WTC11 (cell line): ENCODE results near the gene COL6A5. TPM values are rescaled to one million over a fixed set of nuclear protein-coding genes. Genes with fewer than 3 reads are reported as not detected.

Experiments used
- ATAC-seq: fragments of 200-7000 bp; cut with Tn5 transposase; 2 replicates; pipeline ENCODE4 v1.10.0; 2021; ENCODE audit warnings: mild to moderate bottlenecking, moderate library complexity
- CTCF ChIA-PET: fragments of 300-600 bp; sonication (Branson Sonifier 250); formaldehyde crosslinking; loops from one replicate; lab custom pipeline; 2021; ENCODE audit warnings: antibody characterized with exemption; lab: Charles Lee
- POLR2A ChIA-PET: fragments of 350-600 bp; sonication (Branson Sonifier 250); formaldehyde crosslinking; loops from one replicate; lab custom pipeline; 2021; ENCODE audit warnings: antibody characterized with exemption; lab: Charles Lee
- DNase-seq: peaks from one replicate; pipeline ENCODE4 v3.0.0; 2021; ENCODE audit warnings: low spot score
- H3K27ac Mint-ChIP-seq: 2 replicates; pipeline ENCODE4 v1.8.0; 2021; ENCODE audit warnings: mixed read lengths
- H3K27me3 Mint-ChIP-seq: 2 replicates; pipeline ENCODE4 v1.8.0; 2021; ENCODE audit warnings: low read depth, mild to moderate bottlenecking, moderate library complexity, mixed read lengths
- H3K36me3 Mint-ChIP-seq: 2 replicates; pipeline ENCODE4 v1.8.0; 2021; ENCODE audit warnings: mixed read lengths
- H3K4me1 Mint-ChIP-seq: 2 replicates; pipeline ENCODE4 v1.8.0; 2022; ENCODE audit warnings: mixed read lengths
- H3K4me3 Mint-ChIP-seq: 2 replicates; pipeline ENCODE4 v1.8.0; 2021; ENCODE audit warnings: mild to moderate bottlenecking, moderate library complexity, mixed read lengths
- H3K9me3 Mint-ChIP-seq: 2 replicates; pipeline ENCODE4 v1.8.0; 2021; ENCODE audit warnings: mixed read lengths
- CBFB ChIP-seq: sonication (generic); formaldehyde crosslinking; IDR thresholded peaks from 2 replicates; pipeline ENCODE4 v1.8.1; 2022; ENCODE audit warnings: mild to moderate bottlenecking, low read depth, missing genetic modification reagents
- EMX1 ChIP-seq: fragments of 250-450 bp; sonication (Bioruptor Pico); IDR thresholded peaks from 2 replicates; pipeline ENCODE4 v1.8.0; 2021; ENCODE audit warnings: mild to moderate bottlenecking
- FOXK1 ChIP-seq: sonication (generic); formaldehyde crosslinking; IDR thresholded peaks from 2 replicates; pipeline ENCODE4 v1.8.0; 2022; ENCODE audit warnings: mild to moderate bottlenecking, moderate library complexity, missing genetic modification reagents
- FOXP1 ChIP-seq: sonication (generic); formaldehyde crosslinking; IDR thresholded peaks from 2 replicates; pipeline ENCODE4 v1.8.0; 2022; ENCODE audit warnings: missing genetic modification reagents, mild to moderate bottlenecking, moderate library complexity, borderline replicate concordance
- GABPB1 ChIP-seq: sonication (generic); formaldehyde crosslinking; IDR thresholded peaks from 2 replicates; pipeline ENCODE4 v1.8.1; 2023; ENCODE audit warnings: mild to moderate bottlenecking, missing genetic modification reagents
- GRHL2 ChIP-seq: fragments of 250-450 bp; sonication (Bioruptor Pico); IDR thresholded peaks from 2 replicates; pipeline ENCODE4 v1.8.0; 2022; ENCODE audit warnings: mild to moderate bottlenecking, moderate library complexity; ENCODE audit not compliant: insufficient replicate concordance, severe bottlenecking
- GTF2I ChIP-seq: fragments of 250-450 bp; sonication (Bioruptor Pico); conservative IDR thresholded peaks from 2 replicates; pipeline ENCODE4 v1.4.0; 2021; ENCODE audit warnings: mild to moderate bottlenecking
- HMGA2 ChIP-seq: fragments of 250-450 bp; sonication (Bioruptor Pico); IDR thresholded peaks from 2 replicates; pipeline ENCODE4 v1.4.0; 2021; ENCODE audit warnings: mild to moderate bottlenecking, moderate library complexity
- IRF2 ChIP-seq: sonication (generic); formaldehyde crosslinking; IDR thresholded peaks from 2 replicates; pipeline ENCODE4 v1.8.0; 2022; ENCODE audit warnings: low read depth, missing genetic modification reagents, borderline replicate concordance
- JAZF1 ChIP-seq: fragments of 250-450 bp; sonication (Bioruptor Pico); IDR thresholded peaks from 2 replicates; pipeline ENCODE4 v1.9.0; 2021; ENCODE audit warnings: moderate library complexity, mild to moderate bottlenecking, inconsistent platforms
- MXD4 ChIP-seq: fragments of 250-450 bp; sonication (Bioruptor Pico); IDR thresholded peaks from 2 replicates; pipeline ENCODE4 v1.8.0; 2021; ENCODE audit warnings: mild to moderate bottlenecking, moderate library complexity, borderline replicate concordance
- NFYB ChIP-seq: sonication (generic); formaldehyde crosslinking; conservative IDR thresholded peaks from 2 replicates; pipeline ENCODE4 v1.8.0; 2022; ENCODE audit warnings: low read depth, missing genetic modification reagents
- TEAD4 ChIP-seq: sonication (generic); formaldehyde crosslinking; IDR thresholded peaks from 2 replicates; pipeline ENCODE4 v1.8.0; 2022; ENCODE audit warnings: mild to moderate bottlenecking, missing genetic modification reagents
- TP53 ChIP-seq: sonication (generic); formaldehyde crosslinking; IDR thresholded peaks from 2 replicates; pipeline ENCODE4 v1.8.1; 2023; ENCODE audit warnings: mild to moderate bottlenecking, missing genetic modification reagents
- ZNF121 ChIP-seq: sonication (generic); formaldehyde crosslinking; IDR thresholded peaks from 2 replicates; pipeline ENCODE4 v1.8.0; 2023; ENCODE audit warnings: missing genetic modification reagents
- ZNF138 ChIP-seq: sonication (generic); formaldehyde crosslinking; conservative IDR thresholded peaks from 2 replicates; pipeline ENCODE4 v1.8.1; 2022; ENCODE audit warnings: mild to moderate bottlenecking, moderate library complexity, missing genetic modification reagents
- ZNF263 ChIP-seq: sonication (generic); formaldehyde crosslinking; IDR thresholded peaks from 2 replicates; pipeline ENCODE4 v1.8.1; 2022; ENCODE audit warnings: low read depth, mild to moderate bottlenecking, moderate library complexity, missing genetic modification reagents
- ZNF416 ChIP-seq: fragments of 250-450 bp; sonication (Bioruptor Pico); IDR thresholded peaks from 2 replicates; pipeline ENCODE4 v1.9.0; 2021; ENCODE audit warnings: mild to moderate bottlenecking, inconsistent platforms
- total RNA-seq: library from RNA; stranded (reverse); gene quantifications from 3 replicates; pipeline ENCODE4 v1.2.3, GENCODE V29; 2021
- TF ChIP-seq, protein P1 (sequence below): sonication (generic); formaldehyde crosslinking; conservative IDR thresholded peaks from 2 replicates; pipeline ENCODE4 v1.8.1; 2022; ENCODE audit warnings: mild to moderate bottlenecking, missing genetic modification reagents
- TF ChIP-seq, protein P2 (sequence below): sonication (generic); formaldehyde crosslinking; IDR thresholded peaks from 2 replicates; pipeline ENCODE4 v1.8.0; 2022; ENCODE audit warnings: mild to moderate bottlenecking, missing genetic modification reagents
- TF ChIP-seq, protein P3 (sequence below): fragments of 250-450 bp; sonication (Bioruptor Pico); IDR thresholded peaks from 2 replicates; pipeline ENCODE4 v1.9.0; 2021; ENCODE audit warnings: mild to moderate bottlenecking
- TF ChIP-seq, protein P4 (sequence below): sonication (generic); formaldehyde crosslinking; IDR thresholded peaks from 2 replicates; pipeline ENCODE4 v1.8.1; 2023; ENCODE audit warnings: mild to moderate bottlenecking, missing genetic modification reagents, borderline replicate concordance
- TF ChIP-seq, protein P5 (sequence below): sonication (generic); formaldehyde crosslinking; IDR thresholded peaks from 2 replicates; pipeline ENCODE4 v1.8.0; 2022; ENCODE audit warnings: mild to moderate bottlenecking, missing genetic modification reagents
- TF ChIP-seq, protein P6 (sequence below): fragments of 250-450 bp; sonication (Bioruptor Pico); IDR thresholded peaks from 2 replicates; pipeline ENCODE4 v1.8.0; 2021; ENCODE audit warnings: mild to moderate bottlenecking
- TF ChIP-seq, protein P7 (sequence below): sonication (generic); formaldehyde crosslinking; IDR thresholded peaks from 2 replicates; pipeline ENCODE4 v1.8.1; 2023; ENCODE audit warnings: mild to moderate bottlenecking, missing genetic modification reagents
- TF ChIP-seq, protein P8 (sequence below): fragments of 250-450 bp; sonication (Bioruptor Pico); IDR thresholded peaks from 2 replicates; pipeline ENCODE4 v2.1.2; 2022; ENCODE audit warnings: mild to moderate bottlenecking, moderate library complexity
- TF ChIP-seq, protein P9 (sequence below): sonication (generic); formaldehyde crosslinking; IDR thresholded peaks from 2 replicates; pipeline ENCODE4 v1.8.1; 2023; ENCODE audit warnings: mild to moderate bottlenecking, missing genetic modification reagents, moderate library complexity

Gene COL6A5
- total RNA-seq, 1 experiment from 2014 or later = not detected

DNA sequence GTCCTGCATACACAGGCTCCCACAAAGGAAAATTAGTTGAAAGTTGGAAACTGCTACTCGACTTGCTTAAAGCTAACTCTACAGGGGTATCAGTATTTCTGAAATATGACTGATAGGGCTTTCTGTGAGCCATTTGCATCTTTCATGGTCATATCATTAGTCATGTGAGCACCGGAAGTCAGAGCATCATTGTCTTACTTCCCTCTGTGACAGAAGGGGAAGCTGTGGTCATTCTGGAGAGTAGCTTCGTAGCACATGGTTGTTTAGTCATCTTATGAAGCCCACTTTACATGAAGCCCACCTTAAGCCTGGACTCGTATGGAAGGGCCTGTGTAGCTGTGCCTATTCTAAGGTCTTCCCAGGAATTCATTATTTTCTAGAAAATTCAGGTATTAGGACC is 69.0 kb downstream of the COL6A5 start:
- no peak for ATAC-seq

DNA sequence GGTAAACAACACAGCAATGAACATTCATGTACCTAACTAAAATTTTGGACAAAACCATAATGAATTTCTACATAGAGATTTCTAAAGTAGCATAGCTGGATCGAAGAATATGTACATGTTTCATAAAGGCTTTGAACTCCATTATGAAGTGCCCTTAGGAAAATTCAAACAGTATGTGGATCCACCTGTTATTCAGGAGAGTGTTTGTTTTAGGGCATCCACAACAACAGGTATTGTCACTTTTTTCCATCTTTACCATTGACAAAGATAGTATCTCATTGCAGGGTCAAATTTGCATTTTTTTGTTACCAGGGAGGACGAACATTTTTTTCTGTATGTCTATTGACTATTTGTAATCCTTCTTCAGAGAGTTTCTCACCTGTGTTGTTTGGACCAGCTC is 75.0 kb downstream of the COL6A5 start:
- ChIA-PET POLR2A (no interaction called here), CTCF (no interaction called here)
- ATAC-seq = no peak
- no peak for DNase-seq
- Mint-ChIP-seq H3K4me1 (0 out of 2 replicates have a peak, but pooled peaks cover 5% of the 10 kb centered on the region), H3K27me3 (no peaks in the 10 kb centered on the region), H3K4me3 (no peak overlapping the region), H3K27ac (no peak overlapping the region), H3K36me3 (no peaks in the 10 kb centered on the region), H3K9me3 (peaks cover 7% of the 10 kb centered on the region; the same call in 1 of the 2 replicates)
- no peak for TF ChIP-seq GABPB1
- TF ChIP-seq, protein P1, sequence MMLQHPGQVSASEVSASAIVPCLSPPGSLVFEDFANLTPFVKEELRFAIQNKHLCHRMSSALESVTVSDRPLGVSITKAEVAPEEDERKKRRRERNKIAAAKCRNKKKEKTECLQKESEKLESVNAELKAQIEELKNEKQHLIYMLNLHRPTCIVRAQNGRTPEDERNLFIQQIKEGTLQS = no peak
- TF ChIP-seq ZNF138 (CRISPR knock-in tag) = no peak
- TF ChIP-seq, protein P2, sequence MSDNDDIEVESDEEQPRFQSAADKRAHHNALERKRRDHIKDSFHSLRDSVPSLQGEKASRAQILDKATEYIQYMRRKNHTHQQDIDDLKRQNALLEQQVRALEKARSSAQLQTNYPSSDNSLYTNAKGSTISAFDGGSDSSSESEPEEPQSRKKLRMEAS (CRISPR knock-in tag) = no peak
- TF ChIP-seq GRHL2 (CRISPR knock-in tag) = no peak
- TF ChIP-seq, protein P3, sequence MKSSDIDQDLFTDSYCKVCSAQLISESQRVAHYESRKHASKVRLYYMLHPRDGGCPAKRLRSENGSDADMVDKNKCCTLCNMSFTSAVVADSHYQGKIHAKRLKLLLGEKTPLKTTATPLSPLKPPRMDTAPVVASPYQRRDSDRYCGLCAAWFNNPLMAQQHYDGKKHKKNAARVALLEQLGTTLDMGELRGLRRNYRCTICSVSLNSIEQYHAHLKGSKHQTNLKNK = no peak
- TF ChIP-seq, protein P4, sequence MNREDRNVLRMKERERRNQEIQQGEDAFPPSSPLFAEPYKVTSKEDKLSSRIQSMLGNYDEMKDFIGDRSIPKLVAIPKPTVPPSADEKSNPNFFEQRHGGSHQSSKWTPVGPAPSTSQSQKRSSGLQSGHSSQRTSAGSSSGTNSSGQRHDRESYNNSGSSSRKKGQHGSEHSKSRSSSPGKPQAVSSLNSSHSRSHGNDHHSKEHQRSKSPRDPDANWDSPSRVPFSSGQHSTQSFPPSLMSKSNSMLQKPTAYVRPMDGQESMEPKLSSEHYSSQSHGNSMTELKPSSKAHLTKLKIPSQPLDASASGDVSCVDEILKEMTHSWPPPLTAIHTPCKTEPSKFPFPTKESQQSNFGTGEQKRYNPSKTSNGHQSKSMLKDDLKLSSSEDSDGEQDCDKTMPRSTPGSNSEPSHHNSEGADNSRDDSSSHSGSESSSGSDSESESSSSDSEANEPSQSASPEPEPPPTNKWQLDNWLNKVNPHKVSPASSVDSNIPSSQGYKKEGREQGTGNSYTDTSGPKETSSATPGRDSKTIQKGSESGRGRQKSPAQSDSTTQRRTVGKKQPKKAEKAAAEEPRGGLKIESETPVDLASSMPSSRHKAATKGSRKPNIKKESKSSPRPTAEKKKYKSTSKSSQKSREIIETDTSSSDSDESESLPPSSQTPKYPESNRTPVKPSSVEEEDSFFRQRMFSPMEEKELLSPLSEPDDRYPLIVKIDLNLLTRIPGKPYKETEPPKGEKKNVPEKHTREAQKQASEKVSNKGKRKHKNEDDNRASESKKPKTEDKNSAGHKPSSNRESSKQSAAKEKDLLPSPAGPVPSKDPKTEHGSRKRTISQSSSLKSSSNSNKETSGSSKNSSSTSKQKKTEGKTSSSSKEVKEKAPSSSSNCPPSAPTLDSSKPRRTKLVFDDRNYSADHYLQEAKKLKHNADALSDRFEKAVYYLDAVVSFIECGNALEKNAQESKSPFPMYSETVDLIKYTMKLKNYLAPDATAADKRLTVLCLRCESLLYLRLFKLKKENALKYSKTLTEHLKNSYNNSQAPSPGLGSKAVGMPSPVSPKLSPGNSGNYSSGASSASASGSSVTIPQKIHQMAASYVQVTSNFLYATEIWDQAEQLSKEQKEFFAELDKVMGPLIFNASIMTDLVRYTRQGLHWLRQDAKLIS = no peak
- TF ChIP-seq HMGA2 (CRISPR knock-in tag) = no peak

More for the DNA sequence above, 69.0 kb downstream of the COL6A5 start:
- peaks cover 4% of the 10 kb centered on the region; the same call in 1 of the 2 replicates for H3K27me3 Mint-ChIP-seq
- H3K4me3 Mint-ChIP-seq = no peak overlapping the region
- H3K9me3 Mint-ChIP-seq = peaks cover 23% of the 10 kb centered on the region
- no peak for DNase-seq
- POLR2A ChIA-PET = interaction anchor here (0.6 kb wide), 1 partner anchor 608 kb away, joined by 3 read pairs; no protein-coding TSS in a partner anchor
- CTCF ChIA-PET = no interaction called here
- H3K4me1 Mint-ChIP-seq = peaks cover 10% of the 10 kb centered on the region
- TF ChIP-seq JAZF1 (no peak), GTF2I (no peak), IRF2 (CRISPR knock-in tag) (no peak), FOXP1 (CRISPR knock-in tag) (no peak), NFYB (CRISPR knock-in tag) (no peak), ZNF416 (no peak), ZNF263 (CRISPR knock-in tag) (no peak), ZNF121 (CRISPR knock-in tag) (no peak), CBFB (CRISPR knock-in tag) (no peak), MXD4 (no peak), TP53 (CRISPR knock-in tag) (no peak), TEAD4 (CRISPR knock-in tag) (no peak), HMGA2 (CRISPR knock-in tag) (no peak), FOXK1 (CRISPR knock-in tag) (no peak), EMX1 (no peak)
- TF ChIP-seq, protein P5, sequence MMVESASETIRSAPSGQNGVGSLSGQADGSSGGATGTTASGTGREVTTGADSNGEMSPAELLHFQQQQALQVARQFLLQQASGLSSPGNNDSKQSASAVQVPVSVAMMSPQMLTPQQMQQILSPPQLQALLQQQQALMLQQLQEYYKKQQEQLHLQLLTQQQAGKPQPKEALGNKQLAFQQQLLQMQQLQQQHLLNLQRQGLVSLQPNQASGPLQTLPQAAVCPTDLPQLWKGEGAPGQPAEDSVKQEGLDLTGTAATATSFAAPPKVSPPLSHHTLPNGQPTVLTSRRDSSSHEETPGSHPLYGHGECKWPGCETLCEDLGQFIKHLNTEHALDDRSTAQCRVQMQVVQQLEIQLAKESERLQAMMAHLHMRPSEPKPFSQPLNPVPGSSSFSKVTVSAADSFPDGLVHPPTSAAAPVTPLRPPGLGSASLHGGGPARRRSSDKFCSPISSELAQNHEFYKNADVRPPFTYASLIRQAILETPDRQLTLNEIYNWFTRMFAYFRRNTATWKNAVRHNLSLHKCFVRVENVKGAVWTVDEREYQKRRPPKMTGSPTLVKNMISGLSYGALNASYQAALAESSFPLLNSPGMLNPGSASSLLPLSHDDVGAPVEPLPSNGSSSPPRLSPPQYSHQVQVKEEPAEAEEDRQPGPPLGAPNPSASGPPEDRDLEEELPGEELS = no peak
- TF ChIP-seq, protein P6, sequence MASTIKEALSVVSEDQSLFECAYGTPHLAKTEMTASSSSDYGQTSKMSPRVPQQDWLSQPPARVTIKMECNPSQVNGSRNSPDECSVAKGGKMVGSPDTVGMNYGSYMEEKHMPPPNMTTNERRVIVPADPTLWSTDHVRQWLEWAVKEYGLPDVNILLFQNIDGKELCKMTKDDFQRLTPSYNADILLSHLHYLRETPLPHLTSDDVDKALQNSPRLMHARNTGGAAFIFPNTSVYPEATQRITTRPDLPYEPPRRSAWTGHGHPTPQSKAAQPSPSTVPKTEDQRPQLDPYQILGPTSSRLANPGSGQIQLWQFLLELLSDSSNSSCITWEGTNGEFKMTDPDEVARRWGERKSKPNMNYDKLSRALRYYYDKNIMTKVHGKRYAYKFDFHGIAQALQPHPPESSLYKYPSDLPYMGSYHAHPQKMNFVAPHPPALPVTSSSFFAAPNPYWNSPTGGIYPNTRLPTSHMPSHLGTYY (CRISPR knock-in tag) = no peak
- TF ChIP-seq, protein P7, sequence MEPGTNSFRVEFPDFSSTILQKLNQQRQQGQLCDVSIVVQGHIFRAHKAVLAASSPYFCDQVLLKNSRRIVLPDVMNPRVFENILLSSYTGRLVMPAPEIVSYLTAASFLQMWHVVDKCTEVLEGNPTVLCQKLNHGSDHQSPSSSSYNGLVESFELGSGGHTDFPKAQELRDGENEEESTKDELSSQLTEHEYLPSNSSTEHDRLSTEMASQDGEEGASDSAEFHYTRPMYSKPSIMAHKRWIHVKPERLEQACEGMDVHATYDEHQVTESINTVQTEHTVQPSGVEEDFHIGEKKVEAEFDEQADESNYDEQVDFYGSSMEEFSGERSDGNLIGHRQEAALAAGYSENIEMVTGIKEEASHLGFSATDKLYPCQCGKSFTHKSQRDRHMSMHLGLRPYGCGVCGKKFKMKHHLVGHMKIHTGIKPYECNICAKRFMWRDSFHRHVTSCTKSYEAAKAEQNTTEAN (CRISPR knock-in tag) = no peak
- TF ChIP-seq, protein P8, sequence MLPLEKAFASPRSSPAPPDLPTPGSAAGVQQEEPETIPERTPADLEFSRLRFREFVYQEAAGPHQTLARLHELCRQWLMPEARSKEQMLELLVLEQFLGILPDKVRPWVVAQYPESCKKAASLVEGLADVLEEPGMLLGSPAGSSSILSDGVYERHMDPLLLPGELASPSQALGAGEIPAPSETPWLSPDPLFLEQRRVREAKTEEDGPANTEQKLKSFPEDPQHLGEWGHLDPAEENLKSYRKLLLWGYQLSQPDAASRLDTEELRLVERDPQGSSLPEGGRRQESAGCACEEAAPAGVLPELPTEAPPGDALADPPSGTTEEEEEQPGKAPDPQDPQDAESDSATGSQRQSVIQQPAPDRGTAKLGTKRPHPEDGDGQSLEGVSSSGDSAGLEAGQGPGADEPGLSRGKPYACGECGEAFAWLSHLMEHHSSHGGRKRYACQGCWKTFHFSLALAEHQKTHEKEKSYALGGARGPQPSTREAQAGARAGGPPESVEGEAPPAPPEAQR (CRISPR knock-in tag) = no peak
- TF ChIP-seq, protein P9, sequence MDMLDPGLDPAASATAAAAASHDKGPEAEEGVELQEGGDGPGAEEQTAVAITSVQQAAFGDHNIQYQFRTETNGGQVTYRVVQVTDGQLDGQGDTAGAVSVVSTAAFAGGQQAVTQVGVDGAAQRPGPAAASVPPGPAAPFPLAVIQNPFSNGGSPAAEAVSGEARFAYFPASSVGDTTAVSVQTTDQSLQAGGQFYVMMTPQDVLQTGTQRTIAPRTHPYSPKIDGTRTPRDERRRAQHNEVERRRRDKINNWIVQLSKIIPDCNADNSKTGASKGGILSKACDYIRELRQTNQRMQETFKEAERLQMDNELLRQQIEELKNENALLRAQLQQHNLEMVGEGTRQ (CRISPR knock-in tag) = no peak
- H3K36me3 Mint-ChIP-seq = peaks cover 8% of the 10 kb centered on the region
- no peak overlapping the region for H3K27ac Mint-ChIP-seq
